Calu3 (cell line): ENCODE measurements around the gene ARMC10. TPM values are rescaled to one million over a fixed set of nuclear protein-coding genes. Genes with fewer than 3 reads are reported as not detected.

Experiments used
- BruUV-seq: library from RNA; stranded (reverse); fragments of 400-500 nt; replicated peaks from 2 replicates; lab custom pipeline; 2021; lab: Mats Ljungman, UMichigan
- CTCF ChIA-PET: fragments of 300-600 bp; sonication (Branson Sonifier 250); formaldehyde crosslinking; loops from one replicate; lab custom pipeline; 2022; ENCODE audit warnings: antibody characterized with exemption; lab: Charles Lee
- DNase-seq: peaks from one replicate; pipeline ENCODE4 v3.0.0; 2022
- H3K27ac Mint-ChIP-seq: one replicate; pipeline ENCODE4 v1.8.0; 2022; ENCODE audit warnings: mixed read lengths; ENCODE audit not compliant: unreplicated experiment
- H3K27me3 Mint-ChIP-seq: one replicate; pipeline ENCODE4 v1.8.0; 2022; ENCODE audit warnings: mixed read lengths; ENCODE audit not compliant: unreplicated experiment
- H3K36me3 Mint-ChIP-seq: one replicate; pipeline ENCODE4 v1.8.0; 2022; ENCODE audit warnings: mild to moderate bottlenecking, moderate library complexity, mixed read lengths; ENCODE audit not compliant: insufficient read depth, unreplicated experiment
- H3K4me1 Mint-ChIP-seq: one replicate; pipeline ENCODE4 v1.8.0; 2022; ENCODE audit warnings: mild to moderate bottlenecking, low read depth, mixed read lengths; ENCODE audit not compliant: unreplicated experiment
- H3K4me3 Mint-ChIP-seq: one replicate; pipeline ENCODE4 v1.8.0; 2022; ENCODE audit warnings: mild to moderate bottlenecking, low read depth, moderate library complexity, mixed read lengths; ENCODE audit not compliant: unreplicated experiment
- H3K9me3 Mint-ChIP-seq: one replicate; pipeline ENCODE4 v1.8.0; 2022; ENCODE audit warnings: low read depth, mixed read lengths; ENCODE audit not compliant: unreplicated experiment
- CTCF ChIP-seq: fragments of 200-600 bp; IDR thresholded peaks from one replicate; pipeline ENCODE4 v1.8.0; 2022; ENCODE audit warnings: antibody characterized with exemption; ENCODE audit not compliant: unreplicated experiment
- intact Hi-C: fragments of 100-400 bp; cut with micrococcal nuclease; formaldehyde crosslinking; loops from one replicate; pipeline ENCODE4 v1.10.0; 2022; ENCODE audit not compliant: unreplicated experiment
- total RNA-seq: library from RNA; stranded (reverse); gene quantifications from 2 replicates; pipeline ENCODE4 v1.2.3, GENCODE V29; 2022

The ARMC10 gene
- total RNA-seq, 1 experiment from 2014 or later: 41.0 TPM

- Mint-ChIP-seq H3K36me3 (no peaks in the 10 kb centered on the region), H3K4me3 (no peak overlapping the region), H3K27me3 (no peaks in the 10 kb centered on the region), H3K9me3 (no peaks in the 10 kb centered on the region), H3K4me1 (peaks cover 9% of the 10 kb centered on the region), H3K27ac (no peak overlapping the region)
- DNase-seq: no peak
- no peak for TF ChIP-seq CTCF
- CTCF ChIA-PET: no interaction called here
- intact Hi-C loops: no loop called here
- no TSS peak for BruUV-seq
Observed at GRCh38 chr7:103058122-103058521, 16.8 kb upstream of the ARMC10 start.

- Mint-ChIP-seq H3K9me3 (no peaks in the 10 kb centered on the region), H3K36me3 (no peaks in the 10 kb centered on the region), H3K4me1 (peaks cover 17% of the 10 kb centered on the region), H3K4me3 (no peak overlapping the region), H3K27ac (no peak overlapping the region), H3K27me3 (no peaks in the 10 kb centered on the region)
- CTCF ChIA-PET: interaction anchor here (0.6 kb wide), 1 partner anchor 31 kb away, joined by 3 read pairs; no protein-coding TSS in a partner anchor
- DNase-seq: no peak
- intact Hi-C loops: no loop called here
- no peak for TF ChIP-seq CTCF
- BruUV-seq: no TSS peak
Observed at GRCh38 chr7:103059471-103059870, 15.5 kb upstream of the ARMC10 start.

- no peak for DNase-seq
Observed at GRCh38 chr7:103063895-103064294, 11.0 kb upstream of the ARMC10 start.

GRCh38 chr7:103065667-103066066 is 9.3 kb upstream of the ARMC10 start:
- no TSS peak for BruUV-seq
- TF ChIP-seq CTCF: peak; percentile 28
- peaks cover 4% of the 10 kb centered on the region for H3K9me3 Mint-ChIP-seq
- no peaks in the 10 kb centered on the region for H3K27me3 Mint-ChIP-seq
- H3K4me1 Mint-ChIP-seq: peaks cover 8% of the 10 kb centered on the region
- no peak overlapping the region for H3K27ac Mint-ChIP-seq
- intact Hi-C loops: no loop called here
- peak; percentile 67 for DNase-seq
- CTCF ChIA-PET: interaction anchor here (0.5 to 0.7 kb wide), 2 partner anchors 9 to 240 kb away, joined by 3 read pairs; partner anchors contain the start of genes ARMC10 and FBXL13
- no peak overlapping the region for H3K4me3 Mint-ChIP-seq
- no peaks in the 10 kb centered on the region for H3K36me3 Mint-ChIP-seq

More at GRCh38 chr7:103063895-103064294, 11.0 kb upstream of the ARMC10 start:
- TF ChIP-seq CTCF: no peak
- no peaks in the 10 kb centered on the region for H3K27me3 Mint-ChIP-seq
- intact Hi-C loops: loop anchor here (5.0 kb wide), 2 partner anchors 187 to 317 kb away; partner anchors contain the start of gene FAM185A
- peaks cover 4% of the 10 kb centered on the region for H3K9me3 Mint-ChIP-seq
- H3K4me1 Mint-ChIP-seq: peaks cover 8% of the 10 kb centered on the region
- no peak overlapping the region for H3K4me3 Mint-ChIP-seq
- CTCF ChIA-PET: no interaction called here
- H3K27ac Mint-ChIP-seq: no peak overlapping the region
- H3K36me3 Mint-ChIP-seq: no peaks in the 10 kb centered on the region
- no TSS peak for BruUV-seq
